Measurements from ENCODE around the gene PFKFB3.
"Not testable (repeated sequence)": the region's sequence is repeated elsewhere in the genome, so short reads cannot be mapped to it uniquely, and the experiment has no call there.

The PFKFB3 gene

DNA sequence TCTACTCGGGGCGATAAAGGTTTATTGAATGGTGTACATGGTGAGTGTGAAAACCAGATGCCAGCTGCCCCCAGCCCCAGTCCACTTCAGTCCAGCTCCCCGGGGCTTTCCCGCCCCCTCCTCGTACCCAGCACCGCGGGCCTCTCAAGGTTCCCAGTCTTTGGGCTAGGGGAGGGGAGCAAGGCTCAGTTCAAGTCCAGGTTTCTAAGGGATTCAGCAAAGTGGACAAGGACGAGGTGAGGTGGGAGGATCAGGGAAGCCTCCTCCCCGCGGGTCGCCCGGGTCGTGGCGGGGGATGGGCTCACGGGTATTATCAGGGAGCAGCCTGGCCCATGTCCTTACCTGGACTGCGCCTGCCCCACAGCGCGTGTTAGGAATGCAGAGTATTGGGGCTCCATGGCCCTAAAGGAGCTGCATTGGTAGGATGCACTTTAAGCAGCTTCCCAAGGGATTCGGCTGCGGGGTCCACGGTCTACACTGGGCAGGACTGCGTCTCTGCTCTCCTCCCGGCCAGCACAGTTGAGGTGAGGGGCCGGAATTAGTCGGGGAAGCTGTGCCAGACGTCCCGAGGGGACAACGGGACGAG lies 541 bp upstream of the PFKFB3 start:
- DNase-seq (ENCODE audit: low read depth in 3 of 3): peak in 1 of 3 experiments; percentile 14

- peak; percentile 16 to 45 (median 39) for DNase-seq (ENCODE audit: low read depth in 3 of 3)
Observed at GRCh38 chr10:6203331-6204062, 765 bp downstream of the PFKFB3 start.

GRCh38 chr10:6204063-6204340 lies 1.3 kb downstream of the PFKFB3 start:
- DNase-seq (ENCODE audit: low read depth in 3 of 3): peak; percentile 37 to 70 (median 52)

GRCh38 chr10:6204341-6205191 lies 1.8 kb downstream of the PFKFB3 start:
- DNase-seq (ENCODE audit: low read depth in 3 of 3): no peak

DNA sequence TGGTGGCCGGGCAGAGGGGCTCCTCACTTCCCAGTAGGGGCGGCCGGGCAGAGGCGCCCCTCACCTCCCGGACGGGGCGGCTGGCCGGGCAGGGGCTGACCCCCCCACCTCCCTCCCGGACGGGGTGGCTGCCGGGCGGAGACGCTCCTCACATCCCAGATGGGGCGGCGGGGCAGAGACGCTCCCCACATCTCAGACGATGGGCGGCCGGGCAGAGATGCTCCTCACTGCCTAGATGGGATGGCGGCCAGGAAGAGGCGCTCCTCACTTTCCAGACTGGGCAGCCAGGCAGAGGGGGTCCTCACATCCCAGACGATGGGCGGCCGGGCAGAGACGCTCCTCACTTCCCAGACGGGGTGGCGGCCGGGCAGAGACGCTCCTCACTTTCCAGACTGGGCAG lies 3.8 kb downstream of the PFKFB3 start:
- not testable (repeated sequence) for DNase-seq (ENCODE audit: low read depth in 3 of 3)

- DNase-seq (ENCODE audit: low read depth in 3 of 3): no peak
Observed at GRCh38 chr10:6207658-6208057, 4.9 kb downstream of the PFKFB3 start.

DNA sequence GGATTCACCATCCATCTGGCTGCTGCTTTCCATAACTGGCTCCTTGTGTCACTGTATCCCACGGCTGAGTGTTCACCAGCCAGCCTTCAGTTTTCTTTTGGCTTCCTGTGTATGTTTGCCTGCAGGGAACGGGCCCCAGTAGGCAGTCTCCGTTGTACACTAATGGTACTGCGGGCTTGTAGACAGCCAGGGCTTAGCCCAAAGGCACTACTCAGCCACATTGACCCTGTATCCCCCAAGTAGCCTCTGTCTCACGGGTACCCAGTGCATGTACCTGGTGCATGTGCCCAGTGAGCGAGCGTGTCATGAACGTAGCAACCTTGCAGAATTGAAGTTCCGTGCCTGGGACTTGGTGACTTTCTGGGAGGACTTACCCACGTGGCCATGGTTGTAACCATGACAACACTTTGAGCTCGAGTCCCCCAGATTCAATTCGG lies 6.1 kb downstream of the PFKFB3 start:
- no peak for DNase-seq (ENCODE audit: low read depth in 3 of 3)

GRCh38 chr10:6211341-6211670 lies 8.6 kb downstream of the PFKFB3 start:
- DNase-seq (ENCODE audit: low read depth in 3 of 3): no peak

DNA sequence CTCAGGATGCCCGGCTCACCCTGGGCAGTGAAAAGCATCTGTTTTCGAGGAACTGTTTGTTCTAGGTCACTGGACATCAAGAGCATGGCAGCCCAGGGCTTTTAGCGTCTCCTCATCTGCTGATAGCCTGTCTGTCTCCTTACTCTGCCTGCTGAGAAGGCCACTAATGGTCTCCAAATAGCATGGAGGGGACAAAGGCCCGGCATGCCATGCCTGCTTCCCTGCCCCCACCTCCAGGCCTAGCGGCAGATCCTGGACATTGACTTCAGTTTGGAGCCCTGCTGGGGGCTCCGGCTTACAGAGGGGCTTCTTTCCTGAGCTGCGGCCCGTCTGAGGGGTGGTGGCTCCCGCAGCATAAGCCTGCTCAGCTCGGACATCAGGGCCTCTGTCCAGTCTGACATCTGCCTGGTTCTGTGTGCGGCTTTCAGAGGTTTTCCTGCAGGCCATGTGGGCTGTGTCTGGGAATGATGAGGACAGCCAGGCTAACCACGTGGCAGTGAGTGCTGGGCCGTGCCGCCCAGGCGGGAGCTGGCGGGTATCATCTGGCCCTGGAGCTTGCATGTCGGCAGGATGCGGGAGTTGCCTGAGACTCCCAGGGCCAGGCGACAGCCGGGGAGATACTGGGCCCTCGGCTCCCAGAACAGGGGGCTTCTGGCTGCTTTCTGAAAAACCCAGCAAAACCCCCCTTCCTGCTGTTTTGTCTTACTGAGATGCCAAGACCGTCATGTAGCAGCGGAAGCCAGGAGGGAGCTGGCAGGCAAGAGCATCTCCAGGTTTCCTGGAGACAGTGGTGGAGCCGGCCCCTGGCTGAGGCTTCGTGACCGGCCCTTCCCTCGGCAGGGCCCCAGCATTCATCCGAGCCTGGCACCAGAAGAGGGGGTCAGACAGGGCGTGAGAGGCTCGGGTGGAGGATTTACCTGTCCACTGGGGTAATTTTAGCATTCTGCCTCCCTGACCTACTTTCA lies 9.2 kb downstream of the PFKFB3 start:
- no peak for DNase-seq (ENCODE audit: low read depth in 3 of 3)

- no peak for DNase-seq (ENCODE audit: low read depth in 3 of 3)
Observed at GRCh38 chr10:6212806-6213205, 10.1 kb downstream of the PFKFB3 start.

GRCh38 chr10:6213257-6213905 lies 10.6 kb downstream of the PFKFB3 start:
- DNase-seq (ENCODE audit: low read depth in 3 of 3): no peak

DNA sequence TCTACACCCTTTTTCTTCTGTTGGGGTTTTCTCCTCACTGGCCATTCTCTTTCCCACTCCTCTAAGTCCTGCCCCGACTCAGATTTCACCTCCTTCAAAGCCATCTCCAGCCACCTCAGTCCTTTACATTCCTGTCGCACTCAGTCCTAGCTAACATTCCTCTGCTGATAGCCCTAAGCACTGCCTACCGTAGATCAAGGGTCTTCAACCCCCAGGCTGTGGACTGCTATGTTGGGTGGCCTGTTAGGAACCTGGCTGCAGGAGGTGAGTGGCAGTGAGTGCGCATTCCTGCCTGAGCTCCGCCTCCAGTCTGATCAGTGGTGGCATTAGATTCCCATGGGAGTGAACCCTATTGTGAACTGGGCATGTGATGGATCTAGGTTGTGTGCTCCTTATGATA lies 11.2 kb downstream of the PFKFB3 start:
- DNase-seq (ENCODE audit: low read depth in 3 of 3): no peak

DNA sequence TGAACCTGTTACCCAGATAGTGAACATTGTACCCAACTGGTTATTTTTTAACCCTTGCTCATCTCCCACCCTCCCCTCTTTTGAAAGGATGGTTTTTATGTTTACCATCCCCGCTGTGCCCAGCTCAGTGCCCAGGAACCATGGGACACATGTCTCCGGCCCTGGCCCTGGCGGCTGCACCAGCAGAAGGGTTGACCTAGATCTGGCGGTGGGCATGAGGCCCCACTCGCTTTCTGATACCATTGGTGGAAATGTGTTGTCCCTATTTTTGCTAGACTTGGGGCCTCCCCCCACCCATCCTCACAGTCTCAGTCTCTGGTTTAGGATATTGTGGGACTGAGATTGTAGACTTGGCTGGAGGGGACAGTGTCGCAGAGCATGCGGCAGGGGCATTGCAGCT lies 11.9 kb downstream of the PFKFB3 start:
- DNase-seq (ENCODE audit: low read depth in 3 of 3): no peak

DNA sequence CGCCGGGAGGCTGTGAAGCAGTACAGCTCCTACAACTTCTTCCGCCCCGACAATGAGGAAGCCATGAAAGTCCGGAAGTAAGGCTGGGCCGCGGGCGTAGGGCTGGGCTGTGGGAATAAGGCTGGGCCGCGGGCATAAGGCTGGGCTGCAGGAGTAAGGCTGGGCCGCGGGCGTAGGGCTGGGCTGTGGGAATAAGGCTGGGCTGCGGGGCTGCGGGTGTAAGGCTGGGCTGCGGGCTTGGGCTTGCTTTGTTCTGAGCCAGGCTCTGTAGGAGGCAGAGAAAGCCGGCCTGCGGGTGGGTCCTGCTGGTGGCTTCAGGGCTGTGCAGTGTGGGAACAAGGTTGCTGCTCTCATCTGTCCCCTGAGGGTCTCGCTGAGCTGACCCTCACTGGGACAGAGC lies 12.5 kb downstream of the PFKFB3 start:
- DNase-seq (ENCODE audit: low read depth in 3 of 3): no peak

DNA sequence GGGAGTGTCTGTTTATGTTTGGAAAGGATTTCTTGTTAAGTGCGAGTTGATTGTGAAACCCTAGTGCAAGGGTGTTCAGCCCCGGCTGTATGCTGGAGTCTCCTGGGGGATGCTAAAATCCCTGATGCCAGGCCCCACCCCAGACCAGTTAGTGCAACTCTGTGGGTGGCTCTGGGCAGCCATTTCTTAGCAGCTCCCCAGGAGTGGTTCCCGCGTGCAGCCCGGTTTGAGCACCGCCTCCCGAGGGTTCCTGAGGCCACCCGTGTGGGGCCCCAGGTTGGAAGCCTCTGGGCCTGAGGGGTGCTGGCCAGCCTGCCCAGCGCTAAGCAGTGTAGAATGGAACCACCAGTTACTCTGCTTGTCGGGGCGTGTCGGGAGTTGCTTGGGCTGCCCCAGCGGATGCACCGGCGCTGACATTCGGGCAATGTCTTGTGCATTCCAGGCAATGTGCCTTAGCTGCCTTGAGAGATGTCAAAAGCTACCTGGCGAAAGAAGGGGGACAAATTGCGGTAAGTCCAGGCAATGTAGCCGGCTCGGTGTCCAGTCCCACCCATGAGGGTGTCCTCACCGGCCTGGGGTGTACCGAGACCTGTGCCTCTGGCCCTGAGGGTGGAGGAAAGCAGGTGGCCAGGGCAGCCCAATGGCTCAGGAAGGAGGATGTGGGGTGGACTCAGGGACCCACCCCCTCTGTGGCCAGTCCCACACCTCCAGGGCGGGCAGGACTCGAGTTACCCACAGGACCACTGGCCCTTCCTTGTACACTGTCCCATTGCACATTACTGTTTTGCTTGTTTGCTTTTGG lies 13.2 kb downstream of the PFKFB3 start:
- DNase-seq (ENCODE audit: low read depth in 3 of 3): no peak

- DNase-seq (ENCODE audit: low read depth in 3 of 3): no peak
Observed at GRCh38 chr10:6216916-6217315, 14.2 kb downstream of the PFKFB3 start.

DNA sequence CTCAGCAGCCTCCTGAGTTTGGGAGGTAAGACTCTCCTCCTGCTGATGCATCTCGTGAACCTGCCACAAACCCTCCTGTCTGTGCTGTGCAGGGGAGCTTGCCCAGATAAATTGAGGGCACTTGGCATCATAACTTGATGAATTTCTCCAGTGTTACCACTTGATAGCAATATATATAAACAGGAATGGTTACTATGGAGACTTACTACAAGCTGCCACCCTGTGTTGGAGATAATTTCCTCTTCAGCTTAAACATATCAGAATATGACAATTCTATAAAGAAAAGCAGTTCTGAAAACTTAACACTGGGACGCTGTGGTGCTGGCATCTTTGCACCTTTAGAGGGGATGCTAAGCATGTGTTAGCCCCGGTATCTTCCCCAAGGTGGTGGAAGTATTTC lies 14.9 kb downstream of the PFKFB3 start:
- no peak for DNase-seq (ENCODE audit: low read depth in 3 of 3)

GRCh38 chr10:6218692-6219493 lies 16.2 kb downstream of the PFKFB3 start:
- DNase-seq (ENCODE audit: low read depth in 3 of 3): no peak

GRCh38 chr10:6219494-6219836 lies 16.7 kb downstream of the PFKFB3 start:
- DNase-seq (ENCODE audit: low read depth in 3 of 3): no peak

All from stimulated activated CD4-positive, alpha-beta T cell treated with anti-CD3 and anti-CD28 coated beads, TNF-alpha, amount 100 ng/mL, for 24 hours (primary cell).